ENCODE results near the gene HRG. TPM values are rescaled to one million over a fixed set of nuclear protein-coding genes. Genes with fewer than 3 reads are reported as not detected.

Gene HRG
- total RNA-seq, 1 donor: not detected

GRCh38 chr3:186619787-186620212, 46.0 kb upstream of the HRG start:
- no peak for DNase-seq (ENCODE audit: insufficient read length, low spot score, missing footprints)
- H4K20me1 ChIP-seq (ENCODE audit: insufficient read depth, low read length): no peaks in the 10 kb centered on the region
- no peak overlapping the region for H3K4me3 ChIP-seq (ENCODE audit: insufficient read depth, low read length)
- no peaks in the 10 kb centered on the region for H3K36me3 ChIP-seq (ENCODE audit: insufficient read depth, low read length)
- H2AFZ ChIP-seq (ENCODE audit: low read length): no peak overlapping the region
- H3K27me3 ChIP-seq (ENCODE audit: insufficient read depth, low read length): peaks cover 15% of the 10 kb centered on the region
- no peaks in the 10 kb centered on the region for H3K79me2 ChIP-seq (ENCODE audit: insufficient read depth, low read length)
- H3K4me1 ChIP-seq (ENCODE audit: insufficient read depth, low read length): peaks cover 6% of the 10 kb centered on the region
- H3K9me3 ChIP-seq (ENCODE audit: low read depth, low read length): no peaks in the 10 kb centered on the region
- no peak overlapping the region for H3K4me2 ChIP-seq (ENCODE audit: insufficient read depth, low read length)
- no peak overlapping the region for H3K27ac ChIP-seq (ENCODE audit: low read depth, low read length)
- TF ChIP-seq CTCF (IDR thresholded peaks at IDR 0.05; ENCODE audit: extremely low read depth, low read depth, low read length): no peak

- no peak for TF ChIP-seq CTCF (IDR thresholded peaks at IDR 0.05; ENCODE audit: extremely low read depth, low read depth, low read length)
- H2AFZ ChIP-seq (ENCODE audit: low read length): no peak overlapping the region
- no peak for DNase-seq (ENCODE audit: insufficient read length, low spot score, missing footprints)
- H3K4me3 ChIP-seq (ENCODE audit: insufficient read depth, low read length): no peak overlapping the region
- H3K9me3 ChIP-seq (ENCODE audit: low read depth, low read length): no peaks in the 10 kb centered on the region
- no peaks in the 10 kb centered on the region for H3K79me2 ChIP-seq (ENCODE audit: insufficient read depth, low read length)
- peaks cover 15% of the 10 kb centered on the region for H3K27me3 ChIP-seq (ENCODE audit: insufficient read depth, low read length)
- no peaks in the 10 kb centered on the region for H4K20me1 ChIP-seq (ENCODE audit: insufficient read depth, low read length)
- no peaks in the 10 kb centered on the region for H3K36me3 ChIP-seq (ENCODE audit: insufficient read depth, low read length)
- no peak overlapping the region for H3K27ac ChIP-seq (ENCODE audit: low read depth, low read length)
- H3K4me2 ChIP-seq (ENCODE audit: insufficient read depth, low read length): no peak overlapping the region
- peaks cover 6% of the 10 kb centered on the region for H3K4me1 ChIP-seq (ENCODE audit: insufficient read depth, low read length)
Measured at GRCh38 chr3:186620213-186621092, 45.4 kb upstream of the HRG start.

DNA sequence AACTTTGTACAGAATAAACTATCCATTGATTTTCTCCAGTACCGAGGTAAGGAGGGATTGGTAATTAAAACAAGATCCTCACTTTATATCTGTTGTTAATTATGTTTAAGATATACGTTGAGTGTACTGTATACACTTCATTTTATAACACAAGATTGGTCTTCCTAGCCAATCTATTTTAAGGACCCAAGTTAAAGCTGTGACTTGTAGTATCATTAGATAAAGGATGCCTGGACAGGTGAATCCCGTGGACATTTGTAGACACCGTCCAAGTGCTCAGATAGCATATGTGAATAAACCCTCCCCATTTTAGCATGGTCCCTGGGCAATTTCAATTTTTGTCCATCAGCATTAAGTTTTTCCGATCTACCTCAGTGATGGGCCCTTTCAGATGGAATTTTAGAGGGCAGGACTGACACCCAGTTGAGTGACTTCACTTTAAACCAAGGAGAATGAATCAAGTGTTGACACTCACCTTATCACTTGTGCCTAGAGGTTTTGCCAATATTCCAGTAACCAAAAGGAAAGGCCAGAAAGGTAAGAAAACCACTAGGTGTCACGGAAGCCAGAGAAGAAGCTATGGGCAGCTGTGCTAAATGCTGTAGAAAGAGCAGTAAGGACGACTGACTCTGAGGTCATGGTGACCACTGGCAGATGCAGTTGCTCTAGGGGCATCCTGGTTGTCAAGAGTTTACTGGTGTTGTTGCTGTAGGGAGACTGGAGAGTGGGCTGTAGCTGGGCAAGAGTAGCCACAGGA, 43.7 kb upstream of the HRG start:
- DNase-seq (ENCODE audit: insufficient read length, low spot score, missing footprints): no peak
- peaks cover 6% of the 10 kb centered on the region for H3K4me1 ChIP-seq (ENCODE audit: insufficient read depth, low read length)
- H2AFZ ChIP-seq (ENCODE audit: low read length): no peak overlapping the region
- H3K27me3 ChIP-seq (ENCODE audit: insufficient read depth, low read length): peaks cover 15% of the 10 kb centered on the region
- no peak overlapping the region for H3K4me2 ChIP-seq (ENCODE audit: insufficient read depth, low read length)
- no peak overlapping the region for H3K27ac ChIP-seq (ENCODE audit: low read depth, low read length)
- no peaks in the 10 kb centered on the region for H3K36me3 ChIP-seq (ENCODE audit: insufficient read depth, low read length)
- TF ChIP-seq CTCF (IDR thresholded peaks at IDR 0.05; ENCODE audit: extremely low read depth, low read depth, low read length): no peak
- no peaks in the 10 kb centered on the region for H3K9me3 ChIP-seq (ENCODE audit: low read depth, low read length)
- no peaks in the 10 kb centered on the region for H3K79me2 ChIP-seq (ENCODE audit: insufficient read depth, low read length)
- no peak overlapping the region for H3K4me3 ChIP-seq (ENCODE audit: insufficient read depth, low read length)
- no peaks in the 10 kb centered on the region for H4K20me1 ChIP-seq (ENCODE audit: insufficient read depth, low read length)

Data from osteoblast (primary cell).